Right ventricle myocardium inferior (tissue), 1 donor: ENCODE measurements around the gene TRIM36. TPM values are rescaled to one million over a fixed set of nuclear protein-coding genes. Genes with fewer than 3 reads are reported as not detected.

ENCODE experiments used
- ATAC-seq: fragments of 200-7000 bp; cut with Tn5 transposase; one replicate; pipeline ENCODE4 v1.9.1; 2020; ENCODE audit warnings: mild to moderate bottlenecking, moderate library complexity
- DNase-seq: peaks from one replicate; pipeline ENCODE4 v3.0.0; 2021; ENCODE audit errors: missing footprints
- intact Hi-C: fragments of 100-400 bp; cut with DNase I; formaldehyde crosslinking; loops from one replicate; pipeline ENCODE4 v1.11.0; 2022
- total RNA-seq: library from RNA; stranded (reverse); fragmentation: NEBNext Ultra II Directional; extraction: Animal tissue kit (Norgen Biotek cat#: 25700); gene quantifications from one replicate; pipeline ENCODE4 v1.2.1, GENCODE V29; 2021
- donor health status: DM: no; HTN: yes; CAD: no; lungs with severe emphysema.

Gene TRIM36
- total RNA-seq, 1 donor from 2014 or later, result 0.19 TPM

GRCh38 chr5:115087951-115088350, 81.8 kb downstream of the TRIM36 start:
- ATAC-seq (no peak), DNase-seq (no peak)
- intact Hi-C loops, result no loop called here

GRCh38 chr5:115086473-115086872, 83.2 kb downstream of the TRIM36 start:
- DNase-seq (no peak), ATAC-seq (no peak)
- intact Hi-C loops, result no loop called here

GRCh38 chr5:115084246-115084793, 85.4 kb downstream of the TRIM36 start:
- intact Hi-C loops, result no loop called here
- ATAC-seq (no peak), DNase-seq (no peak)

GRCh38 chr5:115079924-115080623, 89.6 kb downstream of the TRIM36 start:
- no peak for DNase-seq
- ATAC-seq, result no peak
- intact Hi-C loops, result no loop called here

Other genes starting within 250 kb of the TRIM36 start
- 27.0 TPM for gene PGGT1B, start 93.0 kb upstream of the TRIM36 start, total RNA-seq
- gene CCDC112, start 126.7 kb upstream of the TRIM36 start, total RNA-seq, result 5.1 TPM